ENCODE results near the gene ADAM12.

GRCh38 chr10:126012485-126012884 lies 375.8 kb downstream of the ADAM12 start:
- TF ChIP-seq POLR2AphosphoS5 (IDR thresholded peaks at IDR 0.05), result no peak
- TF ChIP-seq CTCF (IDR thresholded peaks at IDR 0.05), result no peak

All from sigmoid colon (tissue), 4 donors.